Activated CD4-positive, alpha-beta T cell treated with anti-CD3 and anti-CD28 coated beads for 24 hours (primary cell): Measurements from ENCODE around the gene ZNF180.
"Not testable (repeated sequence)": the region's sequence is repeated elsewhere in the genome, so short reads cannot be mapped to it uniquely, and the experiment has no call there.

Experiments used
- DNase-seq, 2 donors: peaks; one replicate each; pipeline ENCODE4 v3.0.0-alpha.2; 2020; ENCODE audit warnings: low read depth in 2 of 2

The ZNF180 gene

GRCh38 chr19:44499962-44500949 is at the start of gene ZNF180:
ZNF180 (minus strand) TSS chr19:44500522; CDS start chr19:44497334, 3,188 bp downstream.
- DNase-seq = peak; percentile 93 to 94

DNA sequence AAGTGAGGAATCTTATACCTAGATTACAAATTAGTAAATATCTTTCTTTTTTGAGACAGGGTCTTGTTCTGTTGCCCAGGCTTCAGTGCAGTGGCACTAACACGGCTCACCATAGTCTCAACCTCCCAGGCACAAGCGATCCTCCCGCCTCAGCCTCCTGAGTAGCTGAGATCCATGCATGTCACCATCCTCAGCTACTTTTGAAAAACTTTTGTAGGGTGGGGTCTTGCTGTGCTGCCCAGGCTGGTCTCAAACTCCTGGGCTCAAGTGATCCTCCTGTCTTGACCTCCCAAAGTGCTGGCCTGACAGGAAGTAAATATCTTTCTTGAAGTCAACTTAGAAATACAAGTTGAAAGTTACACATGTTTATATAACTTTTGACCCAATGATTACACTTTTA is 49.2 kb upstream of the ZNF180 start:
- DNase-seq = no peak

DNA sequence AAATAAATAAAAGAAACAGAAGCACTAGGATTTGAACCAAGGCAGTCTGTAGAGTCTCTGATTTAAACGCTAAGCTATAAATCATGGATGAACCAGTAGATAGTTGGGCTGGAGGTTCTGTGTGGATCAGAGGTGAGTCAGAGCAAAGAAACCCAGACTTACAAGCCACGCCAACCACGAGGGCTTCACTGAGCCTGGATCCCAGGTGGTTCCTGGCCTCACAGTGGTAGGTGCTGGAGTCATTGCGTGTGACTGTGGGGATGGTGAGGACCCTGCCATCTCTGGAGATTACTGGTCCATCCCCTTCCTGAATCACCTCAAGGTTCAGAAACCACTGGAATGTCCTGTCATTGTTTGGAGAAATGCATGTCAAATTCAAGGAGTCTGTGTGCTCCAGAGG is 48.4 kb upstream of the ZNF180 start:
- DNase-seq = no peak

GRCh38 chr19:44544031-44544430 is 43.7 kb upstream of the ZNF180 start:
- DNase-seq = no peak

GRCh38 chr19:44542671-44543070 is 42.3 kb upstream of the ZNF180 start:
- DNase-seq = no peak

GRCh38 chr19:44540736-44541135 is 40.4 kb upstream of the ZNF180 start:
- no peak for DNase-seq

- no peak for DNase-seq
Observed at GRCh38 chr19:44539991-44540390, 39.7 kb upstream of the ZNF180 start.

DNA sequence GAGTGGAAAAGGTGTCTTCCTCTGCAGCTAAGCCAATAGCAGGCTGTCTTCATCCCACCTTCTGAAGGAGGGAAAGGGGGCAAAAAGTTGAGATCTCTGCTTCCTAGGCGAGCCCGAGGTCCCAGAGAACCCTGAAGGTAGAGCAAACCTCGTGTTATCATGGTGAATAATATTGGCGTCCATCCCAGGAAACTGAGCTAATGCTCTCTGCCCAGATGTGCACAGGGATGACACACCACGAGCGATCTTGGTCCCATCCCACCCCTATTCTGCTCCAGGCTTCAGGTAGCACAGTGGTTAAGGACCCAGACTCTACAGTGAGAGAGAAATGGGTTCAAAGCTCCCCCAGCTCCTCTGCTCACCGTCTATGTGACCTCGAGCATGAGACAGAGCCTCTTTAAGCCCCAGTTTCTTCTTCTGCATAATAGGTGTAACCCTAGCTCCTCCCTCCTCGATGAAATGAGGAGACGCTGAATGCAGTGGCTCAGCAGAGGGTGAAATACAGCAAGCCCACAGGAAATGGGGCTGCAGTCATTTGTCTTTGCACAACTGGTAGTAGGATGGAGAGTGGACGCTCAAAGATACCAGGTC is 39.0 kb upstream of the ZNF180 start:
- no peak for DNase-seq

DNA sequence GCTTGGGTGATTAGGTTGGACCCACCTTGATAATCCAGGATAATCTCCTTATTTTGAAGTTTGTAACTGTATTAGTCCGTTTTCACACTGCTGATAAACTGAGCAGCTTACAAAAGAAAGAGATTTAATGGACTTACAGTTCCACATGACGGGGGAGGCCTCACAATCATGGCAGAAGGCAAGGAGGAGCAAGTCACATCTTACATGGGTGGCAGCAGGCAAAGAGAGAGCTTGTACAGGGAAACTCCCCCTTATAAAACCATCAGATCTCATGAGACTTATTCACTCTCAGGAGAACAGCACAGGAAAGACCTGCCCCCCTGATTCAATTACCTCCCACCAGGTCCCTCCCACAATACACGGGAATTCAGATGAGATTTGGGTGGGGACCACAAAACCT is 35.0 kb upstream of the ZNF180 start:
- DNase-seq = not testable (repeated sequence)

DNA sequence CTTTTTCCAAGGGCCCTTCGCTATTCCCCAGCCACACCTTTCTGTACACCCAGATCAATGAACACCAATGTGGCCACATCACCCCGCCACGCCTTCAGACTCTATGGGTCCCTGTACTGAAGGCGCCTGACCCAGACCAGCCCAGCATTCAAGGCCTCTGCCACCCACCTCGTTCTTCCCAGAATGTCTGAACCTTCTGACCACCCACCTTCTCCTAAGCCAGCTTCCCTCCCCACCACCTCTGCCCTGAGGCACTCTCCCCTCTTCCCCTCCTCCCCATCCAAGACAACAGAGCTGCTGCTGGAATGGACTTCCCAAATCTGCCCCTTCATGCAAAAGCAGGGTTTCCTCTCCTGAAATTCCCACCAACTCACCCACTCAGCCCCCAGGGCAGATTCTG is 32.5 kb upstream of the ZNF180 start:
- DNase-seq = no peak

- DNase-seq = no peak
Observed at GRCh38 chr19:44530777-44531176, 30.5 kb upstream of the ZNF180 start.

DNA sequence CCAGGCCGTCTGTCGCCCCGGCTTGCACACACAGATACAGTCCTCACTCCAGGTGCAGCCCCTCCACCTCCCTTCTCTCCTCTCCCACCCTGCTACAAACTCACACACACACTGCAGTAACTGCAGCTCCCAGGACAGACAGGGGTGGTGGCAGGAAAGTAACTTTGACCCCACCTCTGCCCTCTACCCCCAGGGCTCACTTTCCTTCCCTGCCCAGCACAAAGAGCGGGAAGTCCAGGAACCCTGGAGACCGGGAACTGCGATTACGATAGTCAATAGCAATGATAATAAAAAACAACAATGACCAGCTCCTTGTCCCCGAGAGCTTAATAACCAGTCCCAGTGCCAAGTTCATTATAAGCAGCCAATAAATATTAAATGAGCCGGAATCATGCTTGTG is 29.2 kb upstream of the ZNF180 start, which contains the start of gene CEACAM20:
CEACAM20 (minus strand) TSS at position 140 of the 400 bp plus-strand sequence. CDS start 166 bp downstream, outside the sequence.
- DNase-seq = no peak

GRCh38 chr19:44527554-44527953 is 27.2 kb upstream of the ZNF180 start:
- DNase-seq = no peak

GRCh38 chr19:44525721-44526430 is 25.6 kb upstream of the ZNF180 start:
- DNase-seq = no peak

GRCh38 chr19:44521370-44521769 is 21.0 kb upstream of the ZNF180 start:
- DNase-seq = no peak

DNA sequence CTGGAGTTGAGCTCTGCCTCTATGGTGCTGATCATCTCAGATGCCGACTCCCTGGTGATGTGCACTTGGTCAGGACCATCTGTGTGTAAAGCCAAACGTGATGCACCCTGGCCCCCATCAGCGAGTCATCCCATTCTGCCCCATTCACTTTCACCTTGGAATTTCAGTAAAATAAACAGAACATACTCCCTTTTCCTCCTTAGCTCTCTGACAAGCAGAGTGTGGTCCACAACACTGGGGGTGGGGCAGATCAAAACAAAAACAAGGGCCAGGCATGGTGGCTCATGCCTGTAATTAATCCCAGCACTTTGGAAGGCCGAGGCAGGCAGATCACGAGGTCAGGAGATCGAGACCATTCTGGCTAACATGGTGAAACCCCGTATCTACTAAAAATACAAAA is 16.8 kb upstream of the ZNF180 start:
- no peak for DNase-seq

GRCh38 chr19:44515907-44516306 is 15.6 kb upstream of the ZNF180 start:
- no peak for DNase-seq

GRCh38 chr19:44515031-44515430 is 14.7 kb upstream of the ZNF180 start:
- DNase-seq = no peak

- peak in 1 of 2 donors; percentile 30 for DNase-seq
Observed at GRCh38 chr19:44512326-44513298, 12.3 kb upstream of the ZNF180 start.

- no peak for DNase-seq
Observed at GRCh38 chr19:44509478-44509877, 9.2 kb upstream of the ZNF180 start.

- no peak for DNase-seq
Observed at GRCh38 chr19:44499559-44499958, 763 bp downstream of the ZNF180 start.
